T follicular helper cell (primary cell): ENCODE data around the gene P2RY14.

ENCODE experiments used
- DNase-seq: peaks from one replicate; pipeline ENCODE4 v3.0.0-alpha.2; 2020; ENCODE audit warnings: low read depth

Gene P2RY14

GRCh38 chr3:151216641-151217607, 61.4 kb downstream of the P2RY14 start:
- DNase-seq, result no peak

GRCh38 chr3:151214459-151214858, 63.9 kb downstream of the P2RY14 start:
- DNase-seq, result no peak

- DNase-seq, result no peak
Measured at GRCh38 chr3:151213881-151214280, 64.5 kb downstream of the P2RY14 start.

- no peak for DNase-seq
Measured at GRCh38 chr3:151213151-151213550, 65.2 kb downstream of the P2RY14 start.

GRCh38 chr3:151210676-151211381, 67.5 kb downstream of the P2RY14 start:
- no peak for DNase-seq

GRCh38 chr3:151209654-151210053, 68.7 kb downstream of the P2RY14 start:
- DNase-seq, result no peak

GRCh38 chr3:151206201-151206600, 72.1 kb downstream of the P2RY14 start:
- DNase-seq, result no peak

- no peak for DNase-seq
Measured at GRCh38 chr3:151205482-151205881, 72.9 kb downstream of the P2RY14 start.

GRCh38 chr3:151204530-151205402, 73.6 kb downstream of the P2RY14 start:
- DNase-seq, result no peak

GRCh38 chr3:151203051-151203420, 75.3 kb downstream of the P2RY14 start, which contains the start of gene GPR171:
Gene GPR171, minus strand, starts transcription at chr3:151203216. Its CDS starts 3,830 bp downstream, at chr3:151199386.
- DNase-seq, result peak; percentile 49

- DNase-seq, result no peak
Measured at GRCh38 chr3:151201051-151201730, 77.2 kb downstream of the P2RY14 start.

GRCh38 chr3:151200586-151200985, 77.8 kb downstream of the P2RY14 start:
- DNase-seq, result no peak

GRCh38 chr3:151199554-151200438, 78.5 kb downstream of the P2RY14 start:
- no peak for DNase-seq

- no peak for DNase-seq
Measured at GRCh38 chr3:151198849-151199248, 79.5 kb downstream of the P2RY14 start.

- DNase-seq, result no peak
Measured at GRCh38 chr3:151197981-151198767, 80.2 kb downstream of the P2RY14 start.

- no peak for DNase-seq
Measured at GRCh38 chr3:151197228-151197627, 81.1 kb downstream of the P2RY14 start.

GRCh38 chr3:151196434-151196833, 81.9 kb downstream of the P2RY14 start:
- no peak for DNase-seq

GRCh38 chr3:151195826-151196225, 82.5 kb downstream of the P2RY14 start:
- DNase-seq, result no peak

- DNase-seq, result no peak
Measured at GRCh38 chr3:151192545-151192944, 85.8 kb downstream of the P2RY14 start.

- no peak for DNase-seq
Measured at GRCh38 chr3:151191095-151191494, 87.2 kb downstream of the P2RY14 start.
